ENCODE data around the gene MAP3K5. TPM values are rescaled to one million over a fixed set of nuclear protein-coding genes. Genes with fewer than 3 reads are reported as not detected.

MAP3K5 gene
- total RNA-seq, 2 donors from 2014 or later: 8.7 to 9.0 TPM

- ATAC-seq (no peak), DNase-seq (ENCODE audit: low spot score in 2 of 2) (no peak)
- H3K36me3 Mint-ChIP-seq: no peaks in the 10 kb centered on the region
- no peak overlapping the region for H3K27ac Mint-ChIP-seq
- H3K9me3 Mint-ChIP-seq: no peaks in the 10 kb centered on the region
Observed at GRCh38 chr6:136511397-136511796, 280.9 kb downstream of the MAP3K5 start.

- DNase-seq (ENCODE audit: low spot score in 2 of 2) (no peak), ATAC-seq (peak; percentile 77 to 88)
- Mint-ChIP-seq H3K27ac (no peak overlapping the region), H3K36me3 (no peaks in the 10 kb centered on the region), H3K9me3 (no peaks in the 10 kb centered on the region)
Observed at GRCh38 chr6:136510782-136511181, 281.5 kb downstream of the MAP3K5 start.

- ATAC-seq (peak; percentile 71), DNase-seq (ENCODE audit: low spot score in 2 of 2) (no peak)
- H3K9me3 Mint-ChIP-seq: no peaks in the 10 kb centered on the region
- peak overlapping the region in 1 of 2 donors; percentile 51 for H3K27ac Mint-ChIP-seq
- no peaks in the 10 kb centered on the region for H3K36me3 Mint-ChIP-seq
Observed at GRCh38 chr6:136510299-136510698, 282.0 kb downstream of the MAP3K5 start.

DNA sequence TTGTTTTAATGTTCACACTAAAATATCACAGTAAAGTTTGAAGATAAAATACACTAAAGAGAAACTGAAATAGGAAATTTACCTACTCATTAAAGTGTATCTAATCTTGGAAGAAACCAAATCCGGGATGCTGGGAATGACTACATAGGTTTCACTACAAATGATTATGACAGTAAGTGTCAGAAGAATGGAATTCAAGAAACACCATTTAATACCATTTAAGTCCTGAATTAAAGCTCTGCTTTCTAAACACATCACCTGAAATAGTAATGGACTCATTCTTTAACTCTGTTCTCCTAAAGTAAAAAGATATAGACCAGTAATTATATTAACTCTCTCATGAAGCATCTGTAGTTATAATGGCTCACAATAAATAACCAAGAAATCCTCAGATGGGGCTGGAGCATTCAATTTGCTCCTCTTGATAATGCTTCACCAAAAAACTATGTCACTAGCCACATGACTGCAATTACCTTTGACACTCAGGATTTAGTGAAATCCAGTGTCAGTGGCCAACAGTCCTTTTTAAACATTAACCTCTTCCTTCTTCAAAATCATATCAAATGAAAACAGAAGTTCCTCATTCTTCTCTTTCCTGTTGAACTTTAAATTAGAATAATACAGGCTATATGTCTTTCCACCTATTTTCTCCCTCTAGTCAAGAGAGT is 283.4 kb downstream of the MAP3K5 start:
- DNase-seq (ENCODE audit: low spot score in 2 of 2) (no peak), ATAC-seq (no peak)
- Mint-ChIP-seq H3K27ac (peak overlapping the region in 1 of 2 donors; percentile 51), H3K36me3 (no peaks in the 10 kb centered on the region), H3K9me3 (no peaks in the 10 kb centered on the region)

Other genes starting within 250 kb of the MAP3K5 start
- 1 to 10 TPM; 1.3 to 2.7 TPM for gene MAP7, start 242.1 kb downstream of the MAP3K5 start, total RNA-seq
- gene PEX7, start 30.1 kb upstream of the MAP3K5 start, total RNA-seq: 1 to 10 TPM; 4.2 to 6.1 TPM
- not detected for gene SLC35D3, start 129.8 kb upstream of the MAP3K5 start, total RNA-seq